Thyroid gland (tissue), 4 donors: ENCODE results near the gene SPON1.

Source experiments
- POLR2A ChIP-seq, 2 donors: fragments of 450-650 bp; IDR thresholded peaks; one replicate each; pipeline ENCODE4 v1.6.1; 2017; ENCODE audit warnings: antibody characterized with exemption in 2 of 2, mild to moderate bottlenecking in 2 of 2, moderate library complexity in 1 of 2
- TF ChIP-seq, protein P1 (sequence below), 6 experiments: fragments of 200-600 bp in 3 of 6; fragments of 450-650 bp in 3 of 6; sonication (generic) in 3 of 6; IDR thresholded peaks; one replicate each; pipeline ENCODE4 v1.5.1; 2016 to 2019; ENCODE audit warnings: antibody characterized with exemption in 6 of 6, mild to moderate bottlenecking in 2 of 6, inconsistent platforms in 1 of 6, moderate library complexity in 1 of 6

DNA sequence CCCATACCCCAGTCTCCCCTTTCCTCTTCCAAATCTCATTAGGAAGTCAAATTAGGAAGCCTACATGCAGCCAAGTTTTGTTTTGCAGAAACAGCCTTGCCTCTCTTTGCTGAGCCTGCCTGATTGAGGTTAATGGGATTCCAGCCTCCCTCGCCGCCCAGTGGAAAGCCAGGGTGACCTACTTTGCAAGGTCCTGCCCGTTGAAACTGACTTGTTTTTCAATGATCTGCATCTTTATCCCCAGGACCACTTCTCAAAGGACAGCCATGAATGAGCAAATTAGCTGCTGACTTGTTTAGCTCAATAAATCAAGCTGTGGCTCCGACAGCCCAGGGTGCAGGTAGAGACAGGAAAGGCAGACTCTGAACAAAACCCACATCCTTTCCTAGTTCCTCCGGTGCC lies 286.1 kb downstream of the SPON1 start:
- TF ChIP-seq, protein P1, sequence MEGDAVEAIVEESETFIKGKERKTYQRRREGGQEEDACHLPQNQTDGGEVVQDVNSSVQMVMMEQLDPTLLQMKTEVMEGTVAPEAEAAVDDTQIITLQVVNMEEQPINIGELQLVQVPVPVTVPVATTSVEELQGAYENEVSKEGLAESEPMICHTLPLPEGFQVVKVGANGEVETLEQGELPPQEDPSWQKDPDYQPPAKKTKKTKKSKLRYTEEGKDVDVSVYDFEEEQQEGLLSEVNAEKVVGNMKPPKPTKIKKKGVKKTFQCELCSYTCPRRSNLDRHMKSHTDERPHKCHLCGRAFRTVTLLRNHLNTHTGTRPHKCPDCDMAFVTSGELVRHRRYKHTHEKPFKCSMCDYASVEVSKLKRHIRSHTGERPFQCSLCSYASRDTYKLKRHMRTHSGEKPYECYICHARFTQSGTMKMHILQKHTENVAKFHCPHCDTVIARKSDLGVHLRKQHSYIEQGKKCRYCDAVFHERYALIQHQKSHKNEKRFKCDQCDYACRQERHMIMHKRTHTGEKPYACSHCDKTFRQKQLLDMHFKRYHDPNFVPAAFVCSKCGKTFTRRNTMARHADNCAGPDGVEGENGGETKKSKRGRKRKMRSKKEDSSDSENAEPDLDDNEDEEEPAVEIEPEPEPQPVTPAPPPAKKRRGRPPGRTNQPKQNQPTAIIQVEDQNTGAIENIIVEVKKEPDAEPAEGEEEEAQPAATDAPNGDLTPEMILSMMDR (IDR thresholded peaks at IDR 0.05): no peak
- no peak for TF ChIP-seq POLR2A (IDR thresholded peaks at IDR 0.05)
